SK-N-DZ (cell line): ENCODE data around the gene JMJD7.
A peak's percentile ranks its signal among the peaks of the same experiment; 100 is the strongest.

Experiments used
- DNase-seq: peaks from one replicate; pipeline ENCODE4 v3.0.0-alpha.2; 2015; ENCODE audit warnings: low spot score

Gene JMJD7

GRCh38 chr15:41865490-41866055 lies 37.7 kb downstream of the JMJD7 start:
- DNase-seq: no peak

GRCh38 chr15:41866263-41866703 lies 38.4 kb downstream of the JMJD7 start:
- DNase-seq: peak; percentile 63

DNA sequence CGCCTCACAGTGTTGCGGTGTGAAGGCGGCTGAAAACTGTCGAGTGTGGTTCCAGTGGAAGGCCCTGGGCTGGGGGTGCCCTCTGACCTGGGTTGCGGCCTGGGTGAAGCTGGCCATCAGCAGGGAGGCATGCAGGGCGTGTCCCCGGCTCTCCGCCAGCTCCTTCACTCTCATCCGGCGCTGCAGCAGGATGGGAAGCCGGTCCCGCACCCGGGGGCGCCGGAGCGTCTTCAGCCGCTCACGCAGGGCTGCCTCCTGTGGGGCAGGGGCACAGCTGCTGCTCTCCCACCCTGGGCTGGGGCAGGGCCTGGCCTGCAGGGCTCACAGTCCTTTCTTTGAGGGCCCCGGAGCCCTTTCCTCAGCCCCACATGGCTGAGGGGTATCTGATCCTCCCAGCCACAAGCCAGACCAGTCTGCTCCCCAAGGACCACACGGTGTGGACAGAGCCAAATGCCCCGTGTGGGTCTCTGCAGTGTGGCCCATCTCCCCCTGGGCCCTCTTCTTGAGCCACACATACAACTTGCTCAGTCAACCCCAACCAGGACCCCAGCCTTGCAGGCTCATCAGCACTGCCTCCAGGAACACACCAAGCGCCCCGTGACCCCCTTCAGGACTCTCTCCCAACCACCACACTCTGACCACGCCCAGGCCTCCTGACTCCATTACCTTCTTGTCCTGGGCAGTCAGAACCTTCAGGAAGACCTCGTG lies 39.1 kb downstream of the JMJD7 start:
- no peak for DNase-seq

DNA sequence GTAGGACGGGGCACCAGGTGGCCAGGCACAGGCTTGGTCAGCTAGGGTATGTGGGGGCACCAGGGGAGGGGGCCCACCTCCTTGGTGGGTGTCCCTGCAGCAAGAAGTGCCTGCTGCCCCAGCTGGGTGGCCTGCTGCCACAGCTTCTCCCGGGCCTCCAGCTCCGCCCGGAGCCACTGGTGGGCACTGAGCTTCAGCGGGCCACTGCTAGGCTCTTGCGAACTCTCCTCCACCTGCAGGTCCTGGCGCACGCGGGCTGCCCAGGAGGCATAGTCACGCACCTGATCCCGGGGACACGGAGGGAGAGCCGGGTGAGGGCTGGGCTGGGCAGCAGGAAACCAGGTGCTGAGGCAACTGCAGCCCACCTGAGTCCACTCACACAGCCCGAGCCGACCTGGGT lies 40.4 kb downstream of the JMJD7 start:
- no peak for DNase-seq

- no peak for DNase-seq
Observed at GRCh38 chr15:41869770-41870688, 42.1 kb downstream of the JMJD7 start.

DNA sequence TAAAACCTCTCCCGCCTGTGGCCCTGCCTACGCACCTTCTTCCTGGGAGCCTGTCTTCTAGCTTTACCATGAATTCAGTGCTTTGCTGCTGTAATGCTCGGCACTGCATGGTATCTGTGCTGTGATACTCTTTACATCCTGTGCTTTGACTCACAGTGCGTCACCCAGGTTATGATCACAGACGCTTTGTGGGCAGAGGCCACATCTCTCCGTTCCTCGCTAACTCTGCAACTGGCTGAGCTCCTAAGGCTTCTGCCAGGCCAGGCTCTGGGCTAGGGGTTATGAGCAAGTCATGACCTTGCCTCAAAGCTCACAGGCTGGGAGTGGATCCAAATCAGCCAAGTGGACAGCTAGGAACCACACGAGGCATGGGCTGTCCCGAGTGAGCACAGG lies 42.8 kb downstream of the JMJD7 start:
- DNase-seq: no peak

- no peak for DNase-seq
Observed at GRCh38 chr15:41871175-41871905, 43.4 kb downstream of the JMJD7 start.

DNA sequence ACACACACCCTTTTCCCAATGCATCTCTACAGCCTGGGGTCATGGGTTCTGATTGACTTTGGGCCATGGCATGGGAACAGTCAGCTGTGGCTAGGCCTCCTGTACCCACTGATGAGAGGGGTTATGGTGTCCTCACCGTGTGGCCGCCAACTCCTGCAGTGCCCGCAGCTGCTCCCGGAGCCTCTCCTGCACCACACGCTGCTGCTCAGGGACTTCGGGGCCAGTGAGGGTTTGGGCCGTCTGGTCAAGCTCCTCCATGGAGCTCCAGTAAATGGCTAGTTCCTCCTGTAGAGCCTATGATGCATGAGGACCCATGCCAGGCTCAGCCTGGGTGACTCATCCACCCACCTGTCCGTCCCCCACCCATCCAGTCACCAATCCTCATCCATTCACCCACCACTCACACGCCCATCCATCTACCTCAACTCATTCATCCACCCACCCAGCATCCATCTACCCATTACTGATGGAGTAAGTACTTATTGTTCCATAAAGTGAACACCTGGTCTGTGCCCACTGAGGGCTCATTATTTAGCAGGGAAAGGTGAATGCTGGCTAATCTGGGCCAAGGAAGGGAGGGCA lies 44.4 kb downstream of the JMJD7 start:
- no peak for DNase-seq

- DNase-seq: no peak
Observed at GRCh38 chr15:41873711-41874110, 45.8 kb downstream of the JMJD7 start.

DNA sequence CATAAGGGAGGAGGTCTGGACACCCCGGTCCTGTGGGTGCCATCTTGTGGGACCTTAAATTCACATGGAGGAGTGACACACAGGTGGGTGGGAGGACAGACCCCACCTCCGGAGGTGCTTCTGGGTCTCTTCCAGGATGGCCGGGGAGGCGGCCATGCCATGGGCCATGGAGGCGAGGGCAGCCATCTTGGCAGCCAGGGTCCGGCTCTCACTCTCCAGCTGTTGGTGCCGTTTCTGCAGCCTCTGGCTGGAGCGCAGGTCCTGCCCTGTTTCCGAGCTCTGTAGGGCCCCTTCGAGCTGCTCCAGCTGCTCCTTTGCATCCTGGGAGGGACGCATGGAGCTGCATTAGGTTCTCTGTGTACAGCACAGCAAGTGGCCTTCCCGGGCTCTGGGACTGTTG lies 46.8 kb downstream of the JMJD7 start:
- DNase-seq: no peak

GRCh38 chr15:41876007-41876406 lies 48.1 kb downstream of the JMJD7 start:
- no peak for DNase-seq

GRCh38 chr15:41876689-41877088 lies 48.8 kb downstream of the JMJD7 start:
- DNase-seq: no peak

- DNase-seq: no peak
Observed at GRCh38 chr15:41877631-41878354, 49.9 kb downstream of the JMJD7 start.

DNA sequence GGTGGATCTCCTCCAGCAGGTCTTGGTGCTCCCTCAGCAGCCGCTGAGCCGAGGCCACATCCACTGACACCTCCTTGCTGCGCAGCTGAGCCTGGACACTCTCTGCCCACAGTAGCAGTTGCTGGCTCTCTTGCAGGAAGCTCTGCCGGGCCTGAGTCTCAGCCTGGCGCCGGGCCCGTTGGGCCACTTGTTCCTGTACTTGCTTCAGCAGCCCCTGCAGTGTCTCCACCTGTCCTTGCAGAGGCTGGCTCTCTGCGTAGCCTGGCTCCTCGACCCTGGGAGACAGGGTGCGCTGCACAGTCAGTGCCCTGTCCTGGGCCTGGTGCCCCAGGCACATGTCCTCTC lies 50.4 kb downstream of the JMJD7 start:
- no peak for DNase-seq

- DNase-seq: no peak
Observed at GRCh38 chr15:41879321-41879845, 51.5 kb downstream of the JMJD7 start.

DNA sequence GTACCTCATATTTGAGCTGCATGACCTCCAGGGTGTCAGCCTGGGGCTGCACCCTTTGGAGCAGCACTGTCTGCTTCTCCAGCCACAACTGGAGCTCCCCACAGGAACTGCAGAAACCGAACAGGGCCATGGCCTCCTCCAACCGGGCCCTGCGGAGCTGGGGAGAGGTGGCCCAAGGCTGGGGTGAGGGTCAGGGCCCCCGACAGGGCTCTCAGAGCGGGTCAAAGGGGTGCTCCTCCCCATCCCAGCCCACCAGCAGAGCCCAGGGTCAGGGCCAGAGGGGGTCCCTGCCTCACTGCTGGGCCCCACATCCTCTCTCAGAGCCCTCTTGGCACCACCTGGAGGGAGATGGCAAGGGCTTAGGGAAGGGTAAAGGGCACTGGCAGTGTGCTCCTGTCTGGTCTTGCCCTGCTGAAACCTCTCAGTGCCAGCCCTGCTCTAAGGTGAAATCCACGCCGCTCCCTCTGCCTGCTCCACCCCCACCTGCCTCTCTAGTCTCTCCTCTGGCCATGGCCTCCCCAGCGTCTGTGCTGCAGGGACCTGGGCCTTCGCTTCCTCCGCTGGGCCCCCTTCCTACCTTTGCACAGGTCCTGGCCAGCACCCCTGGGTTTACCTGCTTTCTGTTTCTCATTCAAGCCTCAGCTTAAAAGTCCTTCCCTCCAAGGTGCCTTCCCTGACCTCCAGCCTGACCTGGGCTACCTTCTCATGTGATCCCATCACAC lies 52.4 kb downstream of the JMJD7 start:
- no peak for DNase-seq

- no peak for DNase-seq
Observed at GRCh38 chr15:41881086-41881485, 53.2 kb downstream of the JMJD7 start.

- DNase-seq: no peak
Observed at GRCh38 chr15:41881550-41881919, 53.6 kb downstream of the JMJD7 start.

DNA sequence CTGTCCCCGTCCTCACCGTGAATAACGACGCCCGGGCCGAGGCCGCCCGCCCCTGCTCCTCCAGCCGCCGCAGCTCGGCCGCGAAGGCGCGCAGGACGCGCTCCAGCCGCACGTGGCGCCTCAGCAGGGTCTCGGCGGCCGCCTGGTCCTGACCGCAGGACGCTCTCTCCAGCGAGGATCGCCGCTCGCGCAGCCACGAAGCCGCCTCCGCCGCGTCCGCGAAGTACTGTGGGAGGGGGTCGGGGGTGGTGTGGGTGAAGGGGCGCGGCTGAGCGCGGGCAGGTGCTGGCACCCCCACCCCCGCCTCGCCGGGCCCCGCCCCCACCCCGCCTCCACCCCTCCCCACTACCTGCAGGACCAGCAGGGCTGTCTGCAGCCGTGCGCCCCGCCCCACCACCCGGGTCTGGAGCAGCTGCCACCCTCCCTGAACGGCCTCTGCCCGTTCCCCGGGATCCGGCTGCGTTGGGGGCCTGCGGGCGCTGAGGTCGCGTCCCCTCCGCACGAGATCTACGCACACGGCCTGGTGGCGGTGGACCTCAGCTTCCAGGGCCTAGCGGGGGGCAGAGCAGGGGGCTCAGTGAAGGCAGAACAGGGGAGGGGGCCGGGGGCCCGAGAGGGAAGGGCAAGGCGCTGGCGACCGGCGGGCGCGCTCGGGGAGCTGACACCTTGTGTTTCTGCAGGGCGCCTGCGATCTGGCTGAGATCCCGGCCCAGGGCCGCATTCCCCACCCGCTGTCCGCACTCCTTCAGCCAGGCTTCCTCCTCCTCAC lies 54.2 kb downstream of the JMJD7 start:
- DNase-seq: no peak
